ENCODE data around the gene RTP5. TPM values are rescaled to one million over a fixed set of nuclear protein-coding genes. Genes with fewer than 3 reads are reported as not detected.
"Not testable (repeated sequence)": the region's sequence is repeated elsewhere in the genome, so short reads cannot be mapped to it uniquely, and the experiment has no call there.

The RTP5 gene
- total RNA-seq, 1 donor from 2014 or later: not detected

DNA sequence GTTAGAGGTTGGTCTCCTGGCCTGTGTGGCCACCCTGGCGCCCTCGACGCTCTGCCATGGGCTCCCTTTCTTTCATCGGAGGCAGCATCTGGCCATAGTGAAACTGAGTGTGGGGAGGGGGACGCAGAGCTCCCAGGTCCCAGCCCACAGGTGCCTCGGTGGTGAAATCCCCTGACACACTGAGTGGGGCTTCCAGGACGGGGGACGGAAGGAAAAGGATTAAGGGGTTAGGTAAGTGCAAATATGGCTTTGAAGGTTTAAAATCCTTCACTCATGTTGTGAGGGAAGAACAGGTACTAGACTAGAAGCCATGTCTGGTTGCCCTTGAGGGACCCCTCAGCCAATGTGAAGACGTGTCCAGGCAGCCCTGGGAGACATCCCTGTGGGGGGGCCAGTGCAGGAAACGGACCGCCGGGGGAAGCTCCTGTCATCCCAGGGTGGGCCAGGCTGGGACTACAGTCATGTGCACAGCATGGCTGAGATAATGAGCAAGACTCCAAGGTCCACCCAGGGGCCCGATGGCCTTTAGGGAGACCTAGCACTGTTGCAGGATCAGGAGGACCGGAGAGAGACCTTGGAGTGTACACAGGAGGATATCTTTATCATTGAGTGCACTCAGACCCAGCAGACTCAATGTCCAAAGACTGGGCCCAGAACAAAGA lies 36.3 kb downstream of the RTP5 start:
- DNase-seq (ENCODE audit: missing footprints): no peak
- no peak for ATAC-seq
- intact Hi-C loops (cut with DNase I): no loop called here

DNA sequence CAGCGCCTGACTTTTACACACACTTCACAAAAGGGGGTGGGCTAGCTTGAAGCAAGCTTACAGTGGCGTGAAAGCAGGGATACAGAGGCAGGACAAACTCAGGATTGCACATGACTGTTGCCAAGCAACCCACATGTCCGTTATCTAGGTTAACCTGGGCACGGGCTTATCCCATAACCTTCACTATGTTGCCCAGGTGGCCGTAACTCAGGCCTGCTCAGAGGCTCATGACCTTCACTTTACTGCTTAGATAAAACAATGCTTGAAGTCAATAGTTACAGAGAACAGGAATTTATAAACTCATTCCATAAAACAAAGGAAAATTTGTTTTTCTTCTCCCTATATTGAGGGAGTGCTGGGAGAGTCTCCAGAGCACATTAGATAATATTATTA lies 36.8 kb downstream of the RTP5 start:
- DNase-seq (ENCODE audit: missing footprints); ATAC-seq; intact Hi-C loops (cut with DNase I): not testable (repeated sequence)

DNA sequence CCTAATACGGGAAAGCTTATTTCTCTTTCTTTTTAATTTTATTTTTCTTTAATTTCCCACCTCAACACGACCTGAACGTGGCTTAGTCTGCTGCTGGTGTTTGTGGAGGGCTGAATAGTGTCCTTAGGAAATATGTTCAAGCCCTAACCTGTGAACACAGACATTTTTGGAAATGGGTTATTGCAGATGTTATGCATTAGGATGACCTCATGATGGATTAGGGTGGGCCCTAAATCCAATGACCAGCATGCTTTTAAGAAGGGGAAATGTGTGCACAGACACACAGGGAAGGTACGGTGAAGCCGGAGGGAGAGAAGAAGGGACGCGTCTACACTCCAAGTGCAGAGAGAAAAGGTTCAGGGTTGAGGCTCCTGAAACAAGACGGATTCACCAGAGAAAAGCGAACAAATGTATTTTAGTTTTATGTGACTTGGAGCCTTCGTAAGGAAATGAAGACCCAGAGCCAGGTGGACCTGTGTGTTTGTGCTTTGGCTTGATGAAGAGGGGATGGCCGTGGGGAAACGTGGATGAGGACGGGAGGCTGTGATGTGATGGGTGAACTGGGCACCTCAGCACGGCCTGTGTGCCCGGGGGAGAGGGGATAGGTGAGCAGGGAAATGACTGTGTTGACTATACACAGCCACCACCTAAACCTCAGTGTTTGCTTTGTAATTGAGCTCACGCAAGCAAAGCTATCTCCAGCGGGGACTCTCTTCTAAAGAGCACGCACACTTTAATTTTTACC lies 37.5 kb downstream of the RTP5 start:
- DNase-seq (ENCODE audit: missing footprints): no peak
- intact Hi-C loops (cut with DNase I): no loop called here
- no peak for ATAC-seq

DNA sequence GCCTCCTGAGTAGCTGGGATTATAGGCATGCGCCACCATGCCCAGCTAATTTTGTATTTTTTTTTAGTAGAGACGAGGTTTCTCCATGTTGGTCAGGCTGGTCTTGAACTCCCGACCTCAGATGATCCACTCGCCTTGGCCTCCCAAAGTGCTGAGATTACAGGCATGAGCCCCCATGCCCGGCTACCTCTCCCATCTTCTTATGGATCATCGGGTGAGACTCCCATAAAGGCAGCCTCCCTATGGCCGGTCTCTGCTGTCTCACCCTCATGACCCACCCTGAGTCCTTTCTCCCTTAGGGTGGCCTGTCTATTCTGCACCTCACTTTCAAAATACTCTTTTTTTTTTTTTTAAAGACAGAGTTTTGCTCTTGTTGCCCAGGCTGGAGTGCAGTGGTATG lies 38.3 kb downstream of the RTP5 start:
- intact Hi-C loops (cut with DNase I); DNase-seq (ENCODE audit: missing footprints); ATAC-seq: not testable (repeated sequence)

DNA sequence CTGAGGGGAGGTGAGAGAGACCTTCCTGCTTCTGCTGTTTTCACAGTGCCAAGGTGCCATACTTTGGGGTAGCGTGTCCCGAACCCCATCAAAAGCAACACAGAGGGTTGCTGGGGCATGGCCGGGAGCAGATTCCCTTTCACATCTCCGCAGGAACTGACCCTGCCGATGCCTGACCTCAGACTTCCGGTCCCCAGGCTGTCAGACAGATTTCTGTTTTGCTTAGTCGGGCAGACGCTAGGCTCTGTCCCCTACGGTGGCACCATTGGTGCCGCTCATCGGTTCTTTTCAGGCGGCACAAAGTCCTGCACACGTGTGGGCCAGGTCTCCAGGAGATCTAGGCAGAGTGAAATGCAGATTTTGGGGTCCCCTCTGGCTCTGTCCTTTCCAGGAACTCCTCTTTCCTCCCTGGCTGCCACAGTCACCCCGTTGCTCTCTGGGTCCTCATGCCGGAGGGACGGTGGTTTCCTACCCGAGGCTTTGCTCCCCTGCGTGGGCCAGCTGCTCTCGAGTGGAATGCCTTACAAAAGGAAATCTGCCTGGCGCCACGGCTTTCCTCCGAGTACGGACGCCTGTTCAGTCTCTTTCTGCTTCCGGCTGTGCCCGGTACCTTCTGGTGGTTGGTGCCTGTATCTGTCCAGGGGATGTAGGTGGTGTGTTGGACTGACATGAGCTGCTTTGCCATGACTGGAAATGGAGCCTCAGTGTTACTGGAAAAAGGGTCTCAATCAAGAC lies 39.3 kb downstream of the RTP5 start:
- ATAC-seq (no peak), DNase-seq (ENCODE audit: missing footprints) (no peak)
- intact Hi-C loops (cut with DNase I): no loop called here

DNA sequence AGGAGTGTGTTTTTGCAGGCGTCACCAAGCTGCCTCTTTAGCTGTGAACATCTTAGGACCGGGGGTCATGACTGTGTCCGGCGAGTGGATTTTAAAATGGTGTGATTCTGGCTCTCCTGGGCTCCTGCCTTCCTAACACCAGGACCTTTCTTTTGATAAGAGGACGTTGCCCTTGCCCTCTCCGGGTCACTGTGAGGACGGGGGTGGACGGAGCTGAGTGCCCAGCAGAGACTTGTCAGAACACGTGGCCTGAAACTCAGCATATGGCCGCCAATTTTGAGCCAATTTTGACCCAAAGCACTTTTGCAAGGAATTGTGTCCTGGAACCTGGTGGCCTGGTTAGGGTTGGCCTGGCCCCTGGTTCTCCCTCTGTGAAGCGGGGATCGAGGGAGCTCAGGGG lies 40.2 kb downstream of the RTP5 start:
- intact Hi-C loops (cut with DNase I): no loop called here
- no peak for ATAC-seq
- no peak for DNase-seq (ENCODE audit: missing footprints)

DNA sequence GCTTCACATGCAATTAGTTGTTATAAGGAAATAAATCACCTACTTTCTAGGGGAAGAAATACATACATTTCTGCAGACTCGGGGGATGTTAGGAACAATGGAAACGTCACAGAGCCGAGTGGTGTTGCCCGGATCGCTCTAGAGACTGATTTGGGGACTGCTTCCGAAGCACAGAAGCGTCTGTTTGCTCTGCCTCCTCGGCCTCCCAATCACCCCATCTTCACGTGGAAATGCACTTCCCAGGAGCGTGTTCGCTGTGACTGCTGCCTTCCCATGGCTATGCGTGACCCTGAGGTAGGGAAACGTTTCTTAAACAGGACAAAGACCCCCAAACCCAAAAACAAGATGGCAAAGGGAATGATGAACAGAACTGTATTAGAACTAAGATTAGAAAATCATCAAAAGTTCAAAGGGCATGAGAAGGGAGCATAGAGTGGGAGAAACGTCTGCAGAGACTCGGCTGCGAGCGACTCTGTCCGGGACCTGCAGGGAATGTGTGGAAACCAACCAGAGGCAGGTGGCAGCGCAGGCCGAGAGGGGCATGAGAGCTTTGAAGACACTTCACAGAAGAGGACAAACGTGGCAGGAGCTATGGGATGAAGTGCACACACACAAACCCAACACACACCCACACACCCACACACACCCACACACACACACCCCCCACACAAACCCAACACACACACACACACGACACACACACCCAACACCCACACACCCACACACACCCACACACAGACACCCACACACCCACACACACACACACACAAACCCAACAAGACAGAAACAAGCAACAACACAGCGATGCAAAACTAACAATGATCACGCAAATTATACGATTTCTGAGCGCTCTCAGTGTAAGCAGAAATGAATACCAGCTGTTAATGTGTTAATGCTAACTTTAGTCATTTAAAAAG lies 41.3 kb downstream of the RTP5 start:
- no peak for ATAC-seq
- intact Hi-C loops (cut with DNase I): no loop called here
- DNase-seq (ENCODE audit: missing footprints): no peak

DNA sequence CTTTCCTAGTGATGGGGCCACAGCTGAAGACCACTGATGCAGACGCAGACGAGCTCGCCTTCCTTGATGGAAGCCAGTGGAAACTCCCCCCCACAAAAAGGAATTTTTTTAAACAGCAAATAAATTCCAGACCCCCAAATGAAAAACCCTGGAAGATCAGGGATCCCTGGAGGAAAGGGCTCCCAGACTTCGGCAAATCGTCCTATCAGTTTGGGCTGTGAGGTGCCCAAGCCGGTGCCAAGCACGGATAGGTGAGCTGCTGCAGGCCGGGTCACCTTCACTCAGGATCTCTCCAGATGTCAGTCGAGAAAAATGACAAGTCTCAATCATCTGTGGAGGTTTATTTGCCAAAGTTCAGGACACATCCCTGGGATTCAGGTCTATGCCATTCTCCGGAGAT lies 42.0 kb downstream of the RTP5 start:
- intact Hi-C loops (cut with DNase I): no loop called here
- ATAC-seq (no peak), DNase-seq (ENCODE audit: missing footprints) (no peak)

DNA sequence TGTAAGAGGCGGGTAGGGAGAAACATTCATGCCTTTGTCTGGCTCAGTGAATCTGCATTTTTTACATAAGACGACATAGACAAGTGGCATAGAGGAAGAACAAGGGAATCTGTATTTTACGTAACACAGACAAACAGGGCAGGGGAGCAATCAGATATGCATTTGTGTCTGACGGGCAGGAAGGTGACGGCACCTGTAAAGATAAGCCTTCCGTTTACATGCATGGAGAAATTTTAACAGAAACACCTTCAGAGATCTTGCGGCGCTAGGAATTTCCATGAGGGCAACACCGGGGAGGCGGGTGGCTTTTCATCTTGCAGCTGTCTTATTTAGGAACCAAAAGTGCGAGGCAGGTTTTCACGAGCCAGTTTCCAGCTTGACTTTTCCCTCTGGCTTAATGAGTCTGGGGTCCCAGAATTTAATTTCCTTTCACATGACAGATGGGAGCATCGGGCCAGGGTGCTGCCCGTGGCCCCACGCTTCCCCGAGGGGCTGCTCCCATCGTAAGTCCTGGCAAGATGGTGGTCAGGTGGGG lies 42.6 kb downstream of the RTP5 start:
- intact Hi-C loops (cut with DNase I): no loop called here
- no peak for ATAC-seq
- no peak for DNase-seq (ENCODE audit: missing footprints)

DNA sequence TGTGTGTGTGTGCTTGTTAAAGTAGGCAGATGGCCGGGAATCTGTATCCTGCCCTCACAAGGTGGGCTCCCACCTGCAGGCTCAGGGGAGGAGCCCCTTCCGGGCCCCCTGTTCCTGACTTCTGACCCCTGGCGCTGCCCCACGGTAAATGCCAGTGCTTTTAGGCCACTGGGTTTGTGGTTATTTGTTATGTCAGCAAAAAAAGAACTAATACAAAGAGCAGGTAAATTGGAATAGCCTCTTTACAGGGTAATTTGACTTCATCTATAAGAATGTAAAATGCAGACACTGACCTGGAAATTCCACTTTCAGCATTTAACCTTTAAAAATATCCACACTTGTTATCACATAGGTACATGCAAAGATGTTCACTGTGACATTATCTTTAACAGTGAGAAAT lies 44.2 kb downstream of the RTP5 start:
- DNase-seq (ENCODE audit: missing footprints): no peak
- no peak for ATAC-seq
- intact Hi-C loops (cut with DNase I): no loop called here

DNA sequence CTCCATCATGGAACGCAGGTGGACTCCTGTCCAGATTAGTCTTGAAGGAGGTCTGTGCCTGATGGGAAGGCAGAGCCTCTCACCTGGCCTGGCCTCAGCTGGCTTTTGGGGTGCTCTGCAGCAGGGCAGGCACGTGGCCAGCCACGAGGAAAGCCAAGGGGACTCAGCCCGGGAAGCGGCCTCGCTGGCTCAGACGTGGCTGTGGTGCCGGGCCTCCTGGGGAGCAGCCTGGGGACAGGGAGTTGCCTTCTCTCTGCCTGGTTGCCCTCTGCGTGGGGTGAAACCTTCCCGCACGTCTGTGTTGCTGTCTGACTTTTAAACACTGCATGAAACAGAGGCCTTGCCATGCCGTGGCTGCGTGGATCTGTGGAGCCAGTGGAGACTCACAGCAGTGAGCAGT lies 45.0 kb downstream of the RTP5 start:
- DNase-seq (ENCODE audit: missing footprints) (no peak), ATAC-seq (no peak)
- intact Hi-C loops (cut with DNase I): no loop called here

DNA sequence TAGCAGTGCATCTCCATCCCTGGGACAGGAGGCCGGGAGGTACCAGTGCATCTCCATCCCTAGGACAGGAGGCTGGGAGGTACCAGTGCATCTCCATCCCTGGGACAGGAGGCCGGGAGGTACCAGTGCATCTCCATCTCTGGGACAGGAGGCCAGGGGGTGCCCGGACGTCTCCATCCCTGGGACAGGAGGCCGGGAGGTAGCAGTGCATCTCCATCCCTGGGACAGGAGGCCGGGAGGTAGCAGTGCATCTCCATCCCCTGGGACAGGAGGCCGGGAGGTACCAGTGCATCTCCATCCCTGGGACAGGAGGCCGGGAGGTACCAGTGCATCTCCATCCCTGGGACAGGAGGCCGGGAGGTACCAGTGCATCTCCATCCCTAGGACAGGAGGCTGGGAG lies 52.1 kb downstream of the RTP5 start:
- ATAC-seq; intact Hi-C loops (cut with DNase I); DNase-seq (ENCODE audit: missing footprints): not testable (repeated sequence)

DNA sequence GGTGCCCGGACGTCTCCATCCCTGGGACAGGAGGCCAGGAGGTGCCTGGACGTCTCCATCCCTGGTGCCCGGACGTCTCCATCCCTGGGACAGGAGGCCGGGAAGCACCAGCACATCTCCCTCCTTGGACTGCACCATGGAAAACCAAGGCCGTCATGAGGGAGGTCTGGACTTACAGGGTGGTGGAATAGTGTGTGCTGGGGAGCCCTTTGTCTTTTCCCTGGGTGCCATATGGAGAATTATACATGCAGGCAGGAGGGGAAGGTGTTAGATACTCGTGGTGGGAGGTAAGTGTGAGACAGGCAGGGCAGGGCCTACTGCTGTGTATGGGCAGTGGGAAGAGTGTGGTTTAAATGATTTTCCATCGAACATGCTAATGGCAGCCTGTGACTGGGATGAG lies 52.9 kb downstream of the RTP5 start:
- no peak for DNase-seq (ENCODE audit: missing footprints)
- ATAC-seq: no peak
- intact Hi-C loops (cut with DNase I): no loop called here

DNA sequence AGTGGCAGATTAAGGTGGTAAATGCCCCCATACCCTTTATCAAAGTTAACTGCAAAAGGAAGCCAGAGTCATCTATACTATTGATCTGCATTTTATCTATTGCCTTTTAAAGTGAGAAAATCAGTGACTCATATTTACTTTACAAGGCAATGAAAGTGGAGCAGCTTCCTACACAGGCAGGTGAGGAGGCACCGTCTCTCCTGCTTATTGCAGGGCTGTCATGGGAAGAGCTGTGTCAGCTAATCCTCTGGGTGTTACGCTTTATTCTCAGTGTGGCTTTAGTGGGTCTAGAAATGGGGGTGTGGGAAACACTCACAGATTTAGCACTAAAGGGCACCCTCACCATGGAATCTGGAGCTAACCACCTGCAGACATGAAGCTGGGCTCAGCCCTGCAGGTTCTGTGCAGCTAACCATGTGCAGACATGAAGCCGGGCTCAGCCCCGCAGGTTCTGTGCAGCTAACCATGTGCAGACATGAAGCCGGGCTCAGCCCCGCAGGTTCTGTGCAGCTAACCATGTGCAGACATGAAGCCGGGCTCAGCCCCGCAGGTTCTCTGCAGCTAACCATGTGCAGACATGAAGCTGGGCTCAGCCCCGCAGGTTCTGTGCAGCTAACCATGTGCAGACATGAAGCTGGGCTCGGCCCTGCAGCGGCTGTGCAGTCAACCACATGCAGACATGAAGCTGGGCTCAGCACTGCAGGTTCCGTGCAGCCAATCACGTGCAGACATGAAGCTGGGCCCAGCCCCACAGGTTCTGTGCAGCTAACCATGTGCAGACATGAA lies 53.5 kb downstream of the RTP5 start:
- ATAC-seq; DNase-seq (ENCODE audit: missing footprints); intact Hi-C loops (cut with DNase I): not testable (repeated sequence)
